Stimulated activated CD8-positive, alpha-beta memory T cell treated with anti-CD3 and anti-CD28 coated beads, Interleukin-2, amount 100 ng/mL, for 1 hour (primary cell): ENCODE measurements around the gene CREB3L4.
"Not testable (repeated sequence)": the region's sequence is repeated elsewhere in the genome, so short reads cannot be mapped to it uniquely, and the experiment has no call there.

Source experiments
- DNase-seq, 2 donors: peaks; one replicate each; pipeline ENCODE4 v3.0.0-alpha.2; 2020; ENCODE audit warnings: low read depth in 2 of 2

Gene CREB3L4

GRCh38 chr1:153984123-153984894 is 16.6 kb downstream of the CREB3L4 start:
- no peak for DNase-seq

- DNase-seq = no peak
These were observed 17.7 kb downstream of the CREB3L4 start for GRCh38 chr1:153985341-153985912.

GRCh38 chr1:153985941-153986761 is 18.4 kb downstream of the CREB3L4 start, which contains the start of gene RAB13:
RAB13 (minus strand) TSS chr1:153986339; CDS start chr1:153986236, 103 bp downstream.
- no peak for DNase-seq

GRCh38 chr1:153987621-153988020 is 19.9 kb downstream of the CREB3L4 start:
- no peak for DNase-seq

- DNase-seq = peak; percentile 64 to 74
These were observed 22.9 kb downstream of the CREB3L4 start, which contains the start of gene RPS27 for GRCh38 chr1:153990468-153991150. RPS27 (plus strand) TSS chr1:153990762; CDS start chr1:153990797, 35 bp downstream.

- DNase-seq = no peak
These were observed 23.5 kb downstream of the CREB3L4 start for GRCh38 chr1:153991151-153991630.

GRCh38 chr1:153991806-153992205 is 24.1 kb downstream of the CREB3L4 start:
- DNase-seq = no peak

- DNase-seq = no peak
These were observed 27.5 kb downstream of the CREB3L4 start for GRCh38 chr1:153995202-153995601.

GRCh38 chr1:153995640-153996039 is 27.9 kb downstream of the CREB3L4 start:
- no peak for DNase-seq

- DNase-seq = not testable (repeated sequence)
These were observed 29.2 kb downstream of the CREB3L4 start for GRCh38 chr1:153996882-153997281.

- DNase-seq = no peak
These were observed 32.7 kb downstream of the CREB3L4 start for GRCh38 chr1:154000420-154000819.

- no peak for DNase-seq
These were observed 38.4 kb downstream of the CREB3L4 start for GRCh38 chr1:154006136-154006535.

- no peak for DNase-seq
These were observed 44.4 kb downstream of the CREB3L4 start for GRCh38 chr1:154012129-154012528.

GRCh38 chr1:154012543-154012942 is 44.8 kb downstream of the CREB3L4 start:
- DNase-seq = not testable (repeated sequence)

- DNase-seq = no peak
These were observed 46.6 kb downstream of the CREB3L4 start for GRCh38 chr1:154014154-154014907.

- DNase-seq = no peak
These were observed 51.6 kb downstream of the CREB3L4 start for GRCh38 chr1:154019269-154019668.

GRCh38 chr1:154019940-154020339 is 52.2 kb downstream of the CREB3L4 start:
- no peak for DNase-seq
